Measurements from ENCODE around the gene CAPN1.

The CAPN1 gene

DNA sequence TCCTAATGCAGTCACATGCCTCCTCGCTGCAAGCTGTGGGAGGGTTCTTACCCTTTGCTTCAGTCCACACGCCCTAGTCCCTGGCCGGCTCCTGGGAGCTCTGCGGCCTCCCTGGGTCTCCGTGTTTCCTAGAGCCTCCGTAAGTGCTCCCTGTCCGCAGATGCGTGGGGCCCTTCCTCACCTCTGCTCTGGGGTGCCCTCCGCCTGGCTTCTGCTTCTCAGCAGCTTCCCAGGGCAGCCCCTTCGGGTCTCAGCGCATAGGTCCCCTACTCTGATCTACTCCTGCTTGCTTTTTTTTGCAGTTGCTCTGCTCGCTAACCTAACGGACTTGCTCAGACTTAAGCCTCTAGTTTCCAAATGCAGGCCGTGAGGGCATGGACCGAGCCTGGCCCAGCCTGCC, 22.4 kb downstream of the CAPN1 start:
- DNase-seq (ENCODE audit: low read depth) = no peak

DNA sequence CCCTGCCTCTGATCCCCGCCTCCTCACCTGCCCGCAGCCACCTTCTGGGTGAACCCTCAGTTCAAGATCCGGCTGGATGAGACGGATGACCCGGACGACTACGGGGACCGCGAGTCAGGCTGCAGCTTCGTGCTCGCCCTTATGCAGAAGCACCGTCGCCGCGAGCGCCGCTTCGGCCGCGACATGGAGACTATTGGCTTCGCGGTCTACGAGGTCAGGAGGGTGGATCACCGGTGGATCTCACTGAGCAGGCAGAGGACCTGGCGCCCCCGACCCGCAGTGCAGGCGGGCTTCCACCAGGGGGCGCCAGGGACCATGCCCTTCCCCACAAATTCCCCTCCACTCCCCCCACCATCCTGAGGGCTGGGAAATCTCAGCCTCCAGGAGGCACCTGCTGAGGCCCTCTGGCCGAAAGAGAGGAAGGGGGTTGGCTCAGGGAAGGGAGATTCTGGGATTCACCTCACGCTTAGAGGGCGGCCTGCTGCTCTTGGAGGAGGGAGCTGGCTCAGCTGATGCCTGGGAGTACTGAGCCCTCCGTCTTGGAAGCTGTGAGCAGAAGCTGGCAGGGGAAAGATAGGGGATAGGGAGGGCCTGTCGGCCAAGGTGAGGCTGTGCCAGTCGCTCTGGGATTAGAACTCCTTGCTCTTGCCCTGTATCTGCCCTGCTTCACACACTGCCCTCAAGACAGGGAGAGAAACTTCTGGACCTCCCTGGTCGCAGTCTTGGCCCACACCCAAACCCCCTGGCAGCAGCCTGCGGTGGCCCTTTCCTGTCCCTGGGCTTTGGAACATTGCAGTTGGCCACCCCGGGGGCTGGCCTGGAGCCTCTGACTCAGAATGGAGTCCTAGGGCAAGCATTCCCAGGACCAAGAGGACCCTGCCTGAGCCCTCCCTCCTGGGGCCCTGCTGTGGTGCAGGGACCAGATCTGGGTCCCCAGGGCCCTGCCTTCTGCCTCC, 23.2 kb downstream of the CAPN1 start:
- DNase-seq (ENCODE audit: low read depth) = peak; percentile 34

DNA sequence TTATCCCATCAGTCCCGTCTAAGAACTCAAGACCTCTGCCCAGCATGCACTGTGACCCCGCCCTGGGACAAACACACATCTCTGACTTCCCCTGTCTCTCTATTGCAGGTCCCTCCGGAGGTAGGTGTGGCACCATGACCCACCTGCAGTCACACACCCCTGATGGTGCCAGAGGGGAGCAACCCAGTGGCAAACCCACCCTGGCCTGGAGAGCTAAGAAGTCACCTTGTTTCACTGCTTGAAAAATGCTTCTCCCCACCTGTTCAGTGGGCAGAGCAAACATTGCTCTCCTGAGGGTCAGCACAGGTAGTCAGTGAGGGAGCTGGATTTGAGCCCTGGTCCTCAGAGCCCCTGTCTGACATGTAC, 23.9 kb downstream of the CAPN1 start:
- no peak for DNase-seq (ENCODE audit: low read depth)

DNA sequence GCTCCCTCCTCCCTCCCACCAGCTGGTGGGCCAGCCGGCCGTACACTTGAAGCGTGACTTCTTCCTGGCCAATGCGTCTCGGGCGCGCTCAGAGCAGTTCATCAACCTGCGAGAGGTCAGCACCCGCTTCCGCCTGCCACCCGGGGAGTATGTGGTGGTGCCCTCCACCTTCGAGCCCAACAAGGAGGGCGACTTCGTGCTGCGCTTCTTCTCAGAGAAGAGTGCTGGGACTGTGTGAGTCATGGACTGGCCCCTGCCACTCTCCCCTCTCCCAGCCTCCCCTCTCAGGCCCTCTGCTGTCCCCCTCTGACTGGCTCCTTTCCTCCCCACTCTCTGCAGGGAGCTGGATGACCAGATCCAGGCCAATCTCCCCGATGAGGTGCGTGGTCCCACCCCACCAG, 24.7 kb downstream of the CAPN1 start:
- no peak for DNase-seq (ENCODE audit: low read depth)

DNA sequence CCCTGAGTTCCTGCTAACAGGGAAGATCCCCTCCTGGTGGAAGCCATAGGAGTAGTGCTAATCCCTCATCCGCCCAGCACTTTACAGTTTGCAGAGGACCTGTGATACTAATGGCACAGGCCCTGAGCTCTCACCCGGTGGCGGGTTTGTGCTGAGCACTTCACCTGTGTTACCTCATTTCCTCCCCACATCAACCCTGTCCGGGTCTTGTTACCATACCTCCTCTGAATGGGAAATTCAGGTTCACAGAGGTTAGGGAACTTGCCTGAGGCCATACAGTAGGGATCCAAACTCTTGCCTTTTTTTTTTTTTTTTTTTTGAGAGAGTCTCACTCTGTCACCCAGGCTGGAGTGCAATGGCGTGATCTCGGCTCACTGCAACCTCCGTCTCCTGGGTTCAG, 25.2 kb downstream of the CAPN1 start:
- DNase-seq (ENCODE audit: low read depth) = no peak

DNA sequence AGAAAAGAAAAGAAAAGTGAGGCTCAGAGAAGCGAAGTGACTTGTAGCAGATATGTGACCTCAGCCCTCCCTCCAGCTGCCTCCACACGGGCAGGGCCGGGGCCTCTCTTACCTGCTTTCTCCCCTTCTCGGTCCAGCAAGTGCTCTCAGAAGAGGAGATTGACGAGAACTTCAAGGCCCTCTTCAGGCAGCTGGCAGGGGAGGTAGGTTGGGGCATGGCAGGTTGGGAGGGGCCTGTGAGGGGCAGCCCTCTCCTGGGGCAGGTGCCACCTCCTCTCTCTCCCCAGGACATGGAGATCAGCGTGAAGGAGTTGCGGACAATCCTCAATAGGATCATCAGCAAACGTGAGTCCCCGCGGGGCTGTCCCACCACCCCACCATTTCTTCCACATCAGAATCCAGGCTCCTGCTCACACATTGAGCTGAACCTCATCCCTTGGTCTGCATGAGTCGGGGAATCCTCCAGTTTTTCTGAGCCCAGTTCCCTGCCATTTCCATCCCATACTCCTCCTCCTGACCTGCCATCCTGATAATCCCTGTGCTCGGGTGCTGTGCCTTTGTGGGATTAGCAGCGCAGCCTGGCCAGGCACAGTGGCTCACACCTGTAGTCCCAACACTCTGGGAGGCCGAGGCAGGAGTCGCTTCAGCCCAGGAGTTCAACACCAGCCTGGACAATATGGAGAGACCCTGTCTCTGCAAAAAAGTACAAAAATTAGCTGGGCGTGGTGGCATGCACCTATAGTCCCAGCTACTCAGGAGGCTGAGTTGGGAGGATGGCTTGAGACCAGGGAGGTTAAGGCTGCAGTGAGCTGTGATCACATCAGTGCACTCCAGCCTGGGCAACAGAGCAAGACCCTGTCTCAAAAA, 26.4 kb downstream of the CAPN1 start:
- DNase-seq (ENCODE audit: low read depth) = no peak

DNA sequence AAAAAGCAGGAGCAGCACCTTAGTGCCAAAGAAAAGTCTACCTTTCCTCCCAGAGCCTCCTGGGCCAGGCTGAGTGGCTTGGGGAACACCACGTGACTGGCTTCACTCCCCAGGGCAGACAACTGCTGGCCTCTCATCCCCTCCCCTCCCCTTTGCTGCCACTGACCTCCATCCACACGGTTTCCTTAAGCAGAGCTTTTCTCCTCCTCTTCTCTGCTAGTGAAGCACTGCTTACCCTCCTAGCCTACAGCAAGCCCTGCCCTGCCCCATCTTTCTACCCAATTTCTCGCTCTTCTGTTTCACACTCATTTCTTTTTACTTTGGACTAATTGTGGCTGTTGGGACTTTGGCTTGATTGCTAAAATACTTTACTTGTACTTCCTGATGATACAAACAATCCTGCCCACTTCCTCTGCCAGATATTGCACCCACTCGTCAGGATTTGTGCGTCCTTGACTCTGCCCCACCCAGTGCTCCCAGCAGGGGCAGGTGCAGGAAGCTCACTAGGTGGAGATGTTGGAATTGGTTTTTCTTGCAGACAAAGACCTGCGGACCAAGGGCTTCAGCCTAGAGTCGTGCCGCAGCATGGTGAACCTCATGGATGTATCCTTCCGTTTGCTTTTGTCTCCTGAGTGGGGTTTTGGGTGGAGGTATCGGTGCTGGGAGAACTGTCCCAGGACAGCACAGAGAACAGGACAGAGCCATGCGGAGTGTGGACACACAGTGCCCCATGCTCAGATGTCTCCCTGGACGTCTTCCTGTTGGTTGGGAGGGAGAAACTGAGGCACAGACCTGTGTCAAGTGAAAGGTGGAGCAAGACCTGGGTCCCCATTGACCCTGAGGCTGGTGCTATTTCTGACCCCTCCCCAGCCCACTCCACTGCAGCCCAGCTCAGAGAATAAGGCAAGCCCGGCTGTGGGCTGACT, 27.3 kb downstream of the CAPN1 start:
- DNase-seq (ENCODE audit: low read depth) = no peak

DNA sequence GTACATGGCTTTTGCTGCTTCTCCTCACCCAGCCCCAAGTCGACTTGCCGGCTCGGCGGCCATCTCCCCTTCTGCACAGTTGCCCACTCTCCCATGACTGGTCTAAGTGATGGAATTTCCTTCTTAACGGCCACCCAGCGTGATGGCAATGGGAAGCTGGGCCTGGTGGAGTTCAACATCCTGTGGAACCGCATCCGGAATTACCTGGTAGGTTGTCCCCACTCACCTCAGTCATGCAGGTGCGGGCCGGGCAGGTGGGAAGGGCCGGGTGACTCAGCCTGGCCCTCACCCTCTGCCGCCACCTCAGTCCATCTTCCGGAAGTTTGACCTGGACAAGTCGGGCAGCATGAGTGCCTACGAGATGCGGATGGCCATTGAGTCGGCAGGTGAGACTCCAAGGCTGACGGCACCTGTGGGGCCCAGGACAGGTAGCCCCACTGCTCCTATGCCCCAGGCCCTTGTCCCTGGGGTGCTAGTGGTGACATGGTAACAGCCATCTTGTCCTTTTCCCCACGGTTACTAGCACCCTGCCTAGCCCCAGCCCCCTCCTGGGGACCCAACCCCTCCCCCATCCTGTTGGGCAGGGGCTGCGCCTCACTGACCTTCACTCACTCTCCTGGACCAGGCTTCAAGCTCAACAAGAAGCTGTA, 28.1 kb downstream of the CAPN1 start:
- DNase-seq (ENCODE audit: low read depth) = no peak

DNA sequence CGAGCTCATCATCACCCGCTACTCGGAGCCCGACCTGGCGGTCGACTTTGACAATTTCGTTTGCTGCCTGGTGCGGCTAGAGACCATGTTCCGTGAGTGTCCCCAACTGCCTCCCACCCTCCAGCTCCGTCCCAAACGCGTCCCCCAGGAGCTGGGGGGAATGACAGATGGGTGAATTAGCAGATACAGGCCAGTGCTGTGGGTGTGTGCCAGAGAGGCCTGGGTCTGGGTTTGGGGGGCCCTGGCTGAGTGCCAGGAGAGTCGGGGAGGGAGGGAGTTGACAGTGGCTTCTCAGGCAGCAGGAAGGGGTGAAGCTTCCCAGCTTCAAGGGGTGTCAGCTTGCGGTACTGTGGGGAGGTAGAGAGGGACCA, 28.6 kb downstream of the CAPN1 start:
- DNase-seq (ENCODE audit: low read depth) = no peak

DNA sequence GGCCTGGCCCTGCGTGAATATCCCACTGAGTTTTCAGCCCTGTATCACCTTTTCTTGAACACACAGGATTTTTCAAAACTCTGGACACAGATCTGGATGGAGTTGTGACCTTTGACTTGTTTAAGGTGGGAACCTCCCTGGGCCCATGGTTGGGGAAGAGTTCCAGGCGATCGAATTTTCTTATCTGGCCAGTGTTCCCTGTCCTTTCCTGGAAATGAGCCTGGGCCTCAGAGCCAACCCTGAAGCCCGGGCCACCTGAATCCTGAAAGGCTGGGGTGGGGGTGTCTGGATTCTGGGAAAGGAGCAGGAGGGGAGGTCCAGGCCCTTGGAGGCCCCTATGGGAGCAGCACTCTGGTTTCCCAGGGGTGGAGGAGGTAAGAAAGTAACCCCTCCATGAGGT, 29.0 kb downstream of the CAPN1 start:
- no peak for DNase-seq (ENCODE audit: low read depth)

DNA sequence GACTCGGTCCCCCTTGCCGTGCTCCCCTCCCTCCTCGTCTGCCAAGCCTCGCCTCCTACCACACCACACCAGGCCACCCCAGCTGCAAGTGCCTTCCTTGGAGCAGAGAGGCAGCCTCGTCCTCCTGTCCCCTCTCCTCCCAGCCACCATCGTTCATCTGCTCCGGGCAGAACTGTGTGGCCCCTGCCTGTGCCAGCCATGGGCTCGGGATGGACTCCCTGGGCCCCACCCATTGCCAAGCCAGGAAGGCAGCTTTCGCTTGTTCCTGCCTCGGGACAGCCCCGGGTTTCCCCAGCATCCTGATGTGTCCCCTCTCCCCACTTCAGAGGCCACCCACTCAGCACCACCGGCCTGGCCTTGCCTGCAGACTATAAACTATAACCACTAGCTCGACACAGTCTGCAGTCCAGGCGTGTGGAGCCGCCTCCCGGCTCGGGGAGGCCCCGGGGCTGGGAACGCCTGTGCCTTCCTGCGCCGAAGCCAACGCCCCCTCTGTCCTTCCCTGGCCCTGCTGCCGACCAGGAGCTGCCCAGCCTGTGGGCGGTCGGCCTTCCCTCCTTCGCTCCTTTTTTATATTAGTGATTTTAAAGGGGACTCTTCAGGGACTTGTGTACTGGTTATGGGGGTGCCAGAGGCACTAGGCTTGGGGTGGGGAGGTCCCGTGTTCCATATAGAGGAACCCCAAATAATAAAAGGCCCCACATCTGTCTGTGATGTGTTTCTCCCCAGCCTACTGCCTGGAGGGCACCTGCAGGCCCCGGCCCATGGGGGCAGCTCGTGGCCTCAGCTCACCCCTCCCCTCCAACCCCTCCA, 29.8 kb downstream of the CAPN1 start:
- no peak for DNase-seq (ENCODE audit: low read depth)

DNA sequence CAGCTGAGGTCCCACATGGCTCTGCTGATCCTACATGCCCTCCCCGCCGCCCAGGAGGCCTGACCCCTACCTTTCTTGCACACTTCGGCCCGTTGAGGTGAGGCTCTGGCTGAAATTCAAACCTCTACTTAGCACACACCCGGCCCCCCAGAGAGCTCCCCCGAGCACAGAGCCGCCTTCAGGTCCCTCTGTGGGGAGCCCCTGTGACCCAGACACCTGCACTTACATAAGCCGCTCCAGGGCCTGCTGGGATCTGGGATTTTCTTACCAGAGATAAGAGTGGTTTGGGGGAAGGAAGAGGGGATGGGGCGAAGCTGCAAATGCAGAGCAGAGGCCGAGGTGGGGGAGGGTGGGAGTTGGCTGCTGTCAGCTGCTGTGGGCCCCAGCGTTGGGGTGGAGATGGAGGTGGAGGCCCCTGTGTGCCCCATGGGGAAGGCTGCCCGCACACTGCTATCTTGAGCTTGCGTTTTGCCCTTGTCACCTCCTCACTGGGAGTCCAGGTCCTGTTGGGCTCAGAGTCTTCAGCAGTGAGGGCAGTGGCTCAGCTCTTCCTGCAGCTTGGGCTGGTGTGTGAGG, 30.6 kb downstream of the CAPN1 start:
- DNase-seq (ENCODE audit: low read depth) = no peak

DNA sequence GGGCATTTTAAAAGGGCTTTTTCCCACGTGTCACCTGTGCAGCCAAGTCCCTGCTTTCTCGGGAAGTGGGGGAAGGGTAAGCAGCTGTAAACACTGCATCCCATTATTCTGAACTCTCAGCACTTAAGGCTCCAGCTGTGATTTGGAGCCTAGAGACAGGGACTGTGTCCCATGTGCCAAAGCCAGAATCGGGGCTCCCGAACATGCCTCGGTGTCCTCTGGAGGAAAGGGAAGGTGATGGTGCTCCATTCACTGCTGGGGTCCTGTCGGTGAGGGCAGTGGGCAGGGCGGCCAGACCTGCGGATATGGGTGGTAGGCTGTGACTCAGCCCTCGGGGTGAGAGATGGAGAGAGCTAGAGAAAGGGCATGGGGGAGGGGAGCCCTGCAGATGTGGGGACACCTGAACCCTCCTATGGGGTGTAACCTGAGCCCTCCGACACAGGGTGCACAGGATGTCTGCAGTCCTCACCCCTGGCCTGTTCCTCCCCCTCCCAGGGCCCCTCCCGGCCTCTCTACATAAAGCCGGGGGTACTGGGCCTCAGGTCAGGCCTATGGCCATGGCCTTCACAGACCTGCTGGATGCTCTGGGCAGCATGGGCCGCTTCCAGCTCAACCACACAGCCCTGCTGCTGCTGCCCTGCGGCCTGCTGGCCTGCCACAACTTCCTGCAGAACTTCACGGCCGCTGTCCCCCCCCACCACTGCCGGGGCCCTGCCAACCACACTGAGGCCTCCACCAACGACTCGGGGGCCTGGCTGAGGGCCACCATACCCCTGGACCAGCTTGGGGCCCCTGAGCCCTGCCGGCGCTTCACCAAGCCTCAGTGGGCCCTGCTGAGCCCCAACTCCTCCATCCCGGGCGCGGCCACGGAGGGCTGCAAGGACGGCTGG, 31.8 kb downstream of the CAPN1 start:
- peak; percentile 15 for DNase-seq (ENCODE audit: low read depth)

DNA sequence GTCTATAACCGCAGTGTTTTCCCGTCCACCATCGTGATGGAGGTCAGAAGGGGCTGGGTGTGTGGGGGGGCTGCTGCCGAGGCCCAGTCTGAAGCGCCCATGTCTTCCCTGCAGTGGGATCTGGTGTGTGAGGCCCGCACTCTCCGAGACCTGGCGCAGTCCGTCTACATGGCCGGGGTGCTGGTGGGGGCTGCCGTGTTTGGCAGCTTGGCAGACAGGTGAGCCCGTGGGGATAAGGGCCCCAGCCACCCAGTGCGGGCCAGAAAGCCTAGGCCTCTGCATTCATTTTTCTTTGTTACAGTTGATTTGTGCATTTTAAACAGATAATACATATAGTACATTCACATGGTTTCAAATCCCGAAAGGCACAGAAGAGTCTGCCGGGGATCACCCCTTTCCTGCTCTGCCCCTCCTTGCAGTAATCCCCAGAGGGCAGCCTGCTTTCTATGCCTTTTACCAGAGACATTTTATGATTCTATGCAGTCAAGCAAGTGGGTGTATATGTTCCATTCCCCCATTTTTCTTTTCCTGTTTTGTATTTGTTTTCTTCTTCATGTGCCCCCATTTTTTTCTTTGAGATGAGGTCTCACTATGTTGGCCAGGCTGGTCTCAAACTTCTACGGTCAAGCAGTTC, 32.6 kb downstream of the CAPN1 start:
- DNase-seq (ENCODE audit: low read depth) = no peak

DNA sequence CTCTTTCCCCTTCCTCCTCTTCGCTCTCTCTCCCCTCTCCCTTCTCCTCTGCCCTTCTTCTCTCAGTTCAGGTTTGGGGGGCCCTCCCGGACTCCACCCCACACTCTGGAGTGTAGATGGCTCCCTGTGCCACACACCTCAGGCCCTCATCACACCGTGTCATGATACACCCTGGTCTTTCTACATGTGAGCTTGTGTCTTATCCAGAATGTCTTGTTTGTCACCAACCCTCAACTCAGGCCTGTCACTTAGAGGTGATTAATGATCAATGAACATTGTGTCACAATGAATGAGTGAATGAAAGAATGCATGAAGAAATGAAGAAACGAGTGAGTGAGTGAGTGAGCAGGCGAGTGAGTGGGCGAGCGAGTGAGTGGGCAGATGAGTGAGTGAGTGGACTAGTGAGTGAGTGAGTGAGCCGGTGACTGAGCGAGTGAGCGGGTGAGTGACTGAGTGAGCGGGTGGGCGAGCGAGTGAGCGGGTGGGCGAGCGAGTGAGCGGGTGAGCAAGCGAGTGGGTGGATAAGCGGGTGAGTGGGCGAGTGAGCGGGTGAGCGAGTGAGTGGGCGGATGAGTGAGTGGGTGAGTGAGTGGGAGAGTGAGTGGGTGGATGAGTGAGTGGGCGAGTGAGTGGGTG, 33.8 kb downstream of the CAPN1 start:
- no peak for DNase-seq (ENCODE audit: low read depth)

DNA sequence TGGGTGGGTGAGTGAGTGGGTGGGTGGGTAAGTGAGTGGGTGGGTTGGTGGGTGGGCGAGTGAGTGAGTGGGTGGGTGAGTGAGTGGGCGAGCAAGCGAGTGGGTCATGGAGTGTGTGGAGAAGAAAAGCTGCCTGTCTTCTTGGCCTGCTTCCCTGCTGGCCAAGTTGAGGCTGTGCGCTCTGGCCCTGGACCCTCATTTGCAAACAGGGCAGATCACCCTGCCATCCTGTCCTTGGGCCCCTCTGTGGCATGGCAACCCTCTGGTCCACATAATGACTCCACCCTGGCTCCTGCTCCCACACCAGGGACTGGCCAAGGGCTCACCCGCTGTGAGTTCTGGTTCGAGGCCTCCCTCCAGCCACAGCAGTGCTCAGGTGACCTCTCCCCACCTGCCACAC, 35.1 kb downstream of the CAPN1 start:
- DNase-seq (ENCODE audit: low read depth) = no peak

DNA sequence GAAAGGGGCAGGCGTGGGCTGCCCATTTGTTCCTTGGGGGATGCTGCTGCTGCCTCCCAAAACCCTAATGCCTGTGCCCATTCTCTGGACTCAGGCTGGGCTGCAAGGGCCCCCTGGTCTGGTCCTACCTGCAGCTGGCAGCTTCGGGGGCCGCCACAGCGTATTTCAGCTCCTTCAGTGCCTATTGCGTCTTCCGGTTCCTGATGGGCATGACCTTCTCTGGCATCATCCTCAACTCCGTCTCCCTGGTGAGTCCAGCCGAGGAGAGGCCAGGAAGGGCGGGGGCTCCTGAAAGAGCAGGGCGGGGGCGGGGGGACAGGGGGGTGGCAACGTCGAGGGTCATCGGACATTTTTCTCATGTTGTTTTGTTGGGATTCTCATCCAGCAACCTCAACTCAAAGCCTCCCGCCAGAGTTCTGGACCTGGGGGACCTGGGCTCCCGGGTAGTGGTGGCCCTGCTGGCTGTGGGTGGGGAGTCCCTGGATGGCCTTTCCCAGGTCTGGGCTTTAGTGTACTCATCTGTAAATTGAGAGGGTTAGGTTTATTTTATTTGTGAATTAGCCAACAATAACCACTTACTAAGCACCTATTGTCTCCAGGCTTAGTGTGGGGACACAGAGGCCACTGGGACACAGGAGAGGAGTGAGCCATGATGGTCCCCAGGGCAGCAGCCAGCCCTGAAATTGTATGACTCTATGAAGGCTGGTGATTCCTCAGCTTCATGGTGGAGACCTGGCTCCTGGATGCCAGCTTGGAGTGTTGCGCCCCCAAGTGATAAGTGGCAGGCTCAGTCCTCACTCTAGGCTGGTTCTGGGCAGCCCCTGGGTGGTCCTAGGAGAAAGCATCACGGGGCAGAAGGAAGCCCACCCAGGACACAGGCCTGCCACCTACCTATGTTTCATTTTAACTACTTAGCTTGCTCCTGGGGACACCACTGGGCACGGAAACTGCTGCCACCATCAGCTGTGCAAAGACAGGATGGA, 36.0 kb downstream of the CAPN1 start:
- no peak for DNase-seq (ENCODE audit: low read depth)

Measured in EH (cell line).